HG02970 (cell line): ENCODE data around the gene GALNT4.

Experiments
- ATAC-seq: cut with Tn5 transposase; IDR thresholded peaks from one replicate; pipeline ENCODE4 v1.9.1; 2021; ENCODE audit warnings: mild to moderate bottlenecking, moderate library complexity, moderate number of reproducible peaks; ENCODE audit not compliant: unreplicated experiment, low FRiP score

GALNT4 gene

GRCh38 chr12:89538897-89539296 is 14.3 kb upstream of the GALNT4 start:
- ATAC-seq: no peak

- no peak for ATAC-seq
These were observed 12.8 kb upstream of the GALNT4 start for GRCh38 chr12:89537389-89537788.

- ATAC-seq: no peak
These were observed 5.1 kb upstream of the GALNT4 start for GRCh38 chr12:89529738-89530137.

GRCh38 chr12:89528434-89528833 is 3.8 kb upstream of the GALNT4 start:
- no peak for ATAC-seq

- ATAC-seq: peak; percentile 54
These were observed 1.5 kb upstream of the GALNT4 start, which contains the start of gene POC1B for GRCh38 chr12:89525824-89526770. TSS of gene POC1B (minus strand) at chr12:89526047. CDS start at chr12:89525895, 152 bp downstream.

- ATAC-seq: peak; percentile 35
These were observed 768 bp upstream of the GALNT4 start for GRCh38 chr12:89525305-89525823.

- no peak for ATAC-seq
These were observed 604 bp downstream of the GALNT4 start for GRCh38 chr12:89523843-89524540.

GRCh38 chr12:89523393-89523792 is 1.2 kb downstream of the GALNT4 start:
- ATAC-seq: no peak

- no peak for ATAC-seq
These were observed 3.0 kb downstream of the GALNT4 start for GRCh38 chr12:89521364-89522223.

GRCh38 chr12:89517720-89518119 is 6.9 kb downstream of the GALNT4 start:
- no peak for ATAC-seq

GRCh38 chr12:89516633-89517032 is 8.0 kb downstream of the GALNT4 start:
- ATAC-seq: no peak

GRCh38 chr12:89514751-89515150 is 9.8 kb downstream of the GALNT4 start:
- peak; percentile 67 for ATAC-seq

- no peak for ATAC-seq
These were observed 11.1 kb downstream of the GALNT4 start for GRCh38 chr12:89513544-89513943.

- ATAC-seq: no peak
These were observed 17.4 kb downstream of the GALNT4 start for GRCh38 chr12:89507015-89507824.

GRCh38 chr12:89506050-89506449 is 18.5 kb downstream of the GALNT4 start:
- ATAC-seq: no peak

GRCh38 chr12:89504560-89505346 is 19.8 kb downstream of the GALNT4 start:
- ATAC-seq: no peak

GRCh38 chr12:89501793-89502192 is 22.8 kb downstream of the GALNT4 start:
- no peak for ATAC-seq

- ATAC-seq: no peak
These were observed 24.7 kb downstream of the GALNT4 start for GRCh38 chr12:89499857-89500256.

- ATAC-seq: no peak
These were observed 27.1 kb downstream of the GALNT4 start for GRCh38 chr12:89497467-89497866.
